HG02571 (cell line): Measurements from ENCODE around the gene DHRS2.
"Not testable (repeated sequence)": the region's sequence is repeated elsewhere in the genome, so short reads cannot be mapped to it uniquely, and the experiment has no call there.

Experiments used
- ATAC-seq: cut with Tn5 transposase; IDR thresholded peaks from one replicate; pipeline ENCODE4 v1.9.1; 2021; ENCODE audit warnings: mild to moderate bottlenecking, moderate library complexity; ENCODE audit not compliant: unreplicated experiment

Gene DHRS2

GRCh38 chr14:23636317-23637211 lies at the start of gene DHRS2:
TSS of gene DHRS2 (plus strand) at chr14:23636364. CDS start at chr14:23638865, 2,501 bp downstream.
- no peak for ATAC-seq

- peak; percentile 98 for ATAC-seq
Observed at GRCh38 chr14:23588884-23589598, 47.1 kb upstream of the DHRS2 start.

- ATAC-seq: no peak
Observed at GRCh38 chr14:23589606-23590005, 46.6 kb upstream of the DHRS2 start.

- no peak for ATAC-seq
Observed at GRCh38 chr14:23590198-23590597, 46.0 kb upstream of the DHRS2 start.

GRCh38 chr14:23594191-23594590 lies 42.0 kb upstream of the DHRS2 start:
- ATAC-seq: not testable (repeated sequence)

GRCh38 chr14:23600322-23600707 lies 35.8 kb upstream of the DHRS2 start:
- no peak for ATAC-seq

GRCh38 chr14:23600806-23601205 lies 35.4 kb upstream of the DHRS2 start:
- ATAC-seq: no peak

GRCh38 chr14:23601424-23601823 lies 34.7 kb upstream of the DHRS2 start:
- no peak for ATAC-seq

GRCh38 chr14:23601845-23602180 lies 34.4 kb upstream of the DHRS2 start:
- no peak for ATAC-seq

- no peak for ATAC-seq
Observed at GRCh38 chr14:23602181-23603095, 33.7 kb upstream of the DHRS2 start.

GRCh38 chr14:23603103-23603502 lies 33.1 kb upstream of the DHRS2 start:
- ATAC-seq: no peak

- no peak for ATAC-seq
Observed at GRCh38 chr14:23604148-23604547, 32.0 kb upstream of the DHRS2 start.

- ATAC-seq: no peak
Observed at GRCh38 chr14:23604675-23605170, 31.4 kb upstream of the DHRS2 start.

- ATAC-seq: peak; percentile 83
Observed at GRCh38 chr14:23605931-23606585, 30.1 kb upstream of the DHRS2 start.

- ATAC-seq: no peak
Observed at GRCh38 chr14:23608454-23608853, 27.7 kb upstream of the DHRS2 start.

- ATAC-seq: no peak
Observed at GRCh38 chr14:23609001-23609400, 27.2 kb upstream of the DHRS2 start.

GRCh38 chr14:23609411-23610089 lies 26.6 kb upstream of the DHRS2 start:
- ATAC-seq: not testable (repeated sequence)

GRCh38 chr14:23610090-23610814 lies 25.9 kb upstream of the DHRS2 start:
- ATAC-seq: no peak

- no peak for ATAC-seq
Observed at GRCh38 chr14:23610815-23611289, 25.3 kb upstream of the DHRS2 start.
